HepG2 (cell line): ENCODE data around the gene SHC1. TPM values are rescaled to one million over a fixed set of nuclear protein-coding genes. Genes with fewer than 3 reads are reported as not detected.

Source experiments
- DBP ChIP-seq: sonication (generic); formaldehyde crosslinking; IDR thresholded peaks from 2 replicates; pipeline ENCODE4 v1.4.0; 2020; ENCODE audit warnings: missing genetic modification reagents; ENCODE audit errors: not compliant biosample characterization
- GATA4 ChIP-seq: sonication (generic); IDR thresholded peaks from 2 replicates; pipeline ENCODE4 v1.6.1; 2016; ENCODE audit warnings: antibody characterized with exemption, low read depth, borderline replicate concordance
- GPBP1L1 ChIP-seq: sonication (generic); formaldehyde crosslinking; IDR thresholded peaks from 2 replicates; pipeline ENCODE4 v1.5.0; 2020; ENCODE audit warnings: mild to moderate bottlenecking, missing genetic modification reagents
- KDM5A ChIP-seq: fragments of 200-600 bp; sonication (generic); IDR thresholded peaks from 2 replicates; pipeline ENCODE4 v1.7.0; 2018; ENCODE audit warnings: antibody characterized with exemption, mild to moderate bottlenecking, low read length, borderline replicate concordance
- MAX ChIP-seq: IDR thresholded peaks from 2 replicates; pipeline ENCODE4 v1.6.1; 2012; ENCODE audit warnings: inconsistent platforms
- MLLT10 ChIP-seq: sonication (generic); formaldehyde crosslinking; IDR thresholded peaks from 2 replicates; pipeline ENCODE4 v1.4.0; 2020; ENCODE audit warnings: missing genetic modification reagents
- NFIB ChIP-seq: sonication (generic); formaldehyde crosslinking; IDR thresholded peaks from 2 replicates; pipeline ENCODE4 v1.9.0; 2021; ENCODE audit warnings: missing genetic modification reagents, mild to moderate bottlenecking, borderline replicate concordance
- RFX1 ChIP-seq: fragments of 450-650 bp; IDR thresholded peaks from 2 replicates; pipeline ENCODE4 v1.6.1; 2017
- TBL1XR1 ChIP-seq: fragments of 150-350 bp; IDR thresholded peaks from 2 replicates; pipeline ENCODE4 v1.6.1; 2014; ENCODE audit warnings: borderline replicate concordance, low read length; ENCODE audit not compliant: partially characterized antibody
- ZBTB1 ChIP-seq: sonication (generic); formaldehyde crosslinking; IDR thresholded peaks from 2 replicates; pipeline ENCODE4 v1.4.0; 2020; ENCODE audit warnings: missing genetic modification reagents, borderline replicate concordance
- ZFP36L2 ChIP-seq: sonication (generic); formaldehyde crosslinking; IDR thresholded peaks from 2 replicates; pipeline ENCODE4 v1.4.0; 2020; ENCODE audit warnings: missing genetic modification reagents
- ZNF121 ChIP-seq: sonication (generic); formaldehyde crosslinking; IDR thresholded peaks from 2 replicates; pipeline ENCODE4 v1.5.0; 2020; ENCODE audit warnings: mild to moderate bottlenecking, missing genetic modification reagents
- ZNF280D ChIP-seq: sonication (generic); formaldehyde crosslinking; IDR thresholded peaks from 2 replicates; pipeline ENCODE4 v1.5.1; 2020; ENCODE audit warnings: mild to moderate bottlenecking, missing genetic modification reagents
- ZNF574 ChIP-seq: sonication (generic); formaldehyde crosslinking; IDR thresholded peaks from 2 replicates; pipeline ENCODE4 v1.4.0; 2020; ENCODE audit warnings: missing genetic modification reagents
- ZNF737 ChIP-seq: sonication (generic); formaldehyde crosslinking; IDR thresholded peaks from 2 replicates; pipeline ENCODE4 v1.5.0; 2020; ENCODE audit warnings: missing genetic modification reagents, mild to moderate bottlenecking, borderline replicate concordance
- ZNF816 ChIP-seq: sonication (generic); formaldehyde crosslinking; IDR thresholded peaks from 2 replicates; pipeline ENCODE4 v1.8.0; 2022; ENCODE audit warnings: missing genetic modification reagents, mild to moderate bottlenecking, borderline replicate concordance
- ZSCAN25 ChIP-seq: sonication (generic); formaldehyde crosslinking; IDR thresholded peaks from 2 replicates; pipeline ENCODE4 v1.8.0; 2022; ENCODE audit warnings: mild to moderate bottlenecking, missing genetic modification reagents
- polyA plus RNA-seq, 8 experiments: library from polyadenylated mRNA; depleted of rRNA in 3 of 8; stranded (reverse) in 7 of 8; unstranded in 1 of 8; fragments of >200 nt; fragmentation: Illumina TruSeq in 4 of 8; extraction: Trizol in 4 of 8; gene quantifications; 2 replicates each; pipeline versions ENCODE4 v1.2.1 to v1.2.3, GENCODE V29; 2011 to 2016; ENCODE audit warnings: low read depth in 4 of 8, missing spikeins in 1 of 8, mixed read lengths in 1 of 8; ENCODE audit not compliant: insufficient read depth in 1 of 8
- total RNA-seq, 5 experiments: library from RNA; depleted of rRNA; stranded (reverse); fragments of >200 nt; fragmentation: Illumina TruSeq; extraction: Trizol; gene quantifications; 2 replicates each; pipeline ENCODE4 v1.2.3, GENCODE V29; 2016; ENCODE audit warnings: low read depth in 1 of 5

The SHC1 gene
- total and polyA plus RNA-seq, 2 of the 13 experiments (the other 11 are each of a cell fraction or from before 2014, with no cell fraction given) = 52.0 to 137 TPM

- TF ChIP-seq DBP (CRISPR knock-in tag) (no peak), ZBTB1 (CRISPR knock-in tag) (no peak), NFIB (CRISPR knock-in tag) (no peak), ZSCAN25 (CRISPR knock-in tag) (no peak), KDM5A (peak; percentile 69; the same call in 1 of the 2 replicates), MAX (peak; percentile 99), ZNF574 (peak; percentile 54; the same call in 1 of the 2 replicates), ZFP36L2 (CRISPR knock-in tag) (no peak), ZNF737 (CRISPR knock-in tag) (no peak), ZNF816 (no peak; the same call in 1 of the 2 replicates), MLLT10 (CRISPR knock-in tag) (no peak), TBL1XR1 (no peak), GATA4 (0 out of 2 replicates have a peak, but pooled peaks have one; percentile 31), ZNF280D (CRISPR knock-in tag) (0 out of 2 replicates have a peak, but pooled peaks have one; percentile 62), GPBP1L1 (CRISPR knock-in tag) (no peak), RFX1 (no peak), ZNF121 (CRISPR knock-in tag) (no peak)
These were observed 3.7 kb upstream of the SHC1 start, which contains the start of gene CKS1B (continued) for GRCh38 chr1:154974102-154974807.
